Upper lobe of left lung (tissue), 6 donors: ENCODE measurements around the gene CACNG8. TPM values are rescaled to one million over a fixed set of nuclear protein-coding genes. Genes with fewer than 3 reads are reported as not detected.
"Not testable (repeated sequence)": the region's sequence is repeated elsewhere in the genome, so short reads cannot be mapped to it uniquely, and the experiment has no call there.

Experiments used
- ATAC-seq, 2 donors: fragments of 200-7000 bp; cut with Tn5 transposase; one replicate each; pipeline ENCODE4 v1.9.1; 2022; ENCODE audit warnings: mild to moderate bottlenecking in 2 of 2, moderate library complexity in 2 of 2; ENCODE audit not compliant: low FRiP score in 2 of 2
- DNase-seq, 2 donors: peaks; one replicate each; pipeline ENCODE4 v3.0.0-alpha.2; 2019 to 2020
- H3K27ac ChIP-seq, 4 donors: fragments of 200-600 bp; sonication (generic); one replicate each; pipeline ENCODE4 v1.5.1; 2016 to 2019
- H3K27me3 ChIP-seq, 4 donors: fragments of 200-600 bp; sonication (generic); one replicate each; pipeline ENCODE4 v1.5.1; 2017 to 2019
- H3K36me3 ChIP-seq, 4 donors: fragments of 200-600 bp; sonication (generic); one replicate each; pipeline ENCODE4 v1.5.1; 2016 to 2019
- H3K4me1 ChIP-seq, 4 donors: fragments of 200-600 bp; sonication (generic); one replicate each; pipeline ENCODE4 v1.5.1; 2018 to 2019
- H3K4me3 ChIP-seq, 4 donors: fragments of 200-600 bp; sonication (generic); one replicate each; pipeline ENCODE4 v1.5.1; 2017 to 2019; ENCODE audit warnings: mild to moderate bottlenecking in 2 of 4, moderate library complexity in 1 of 4
- H3K9me3 ChIP-seq, 4 donors: fragments of 200-600 bp; sonication (generic); one replicate each; pipeline ENCODE4 v1.5.1; 2018 to 2019
- EP300 ChIP-seq, 4 donors: sonication (generic); formaldehyde crosslinking; IDR thresholded peaks; one replicate each; pipeline ENCODE4 v1.5.1; 2017; ENCODE audit warnings: antibody characterized with exemption in 4 of 4, control low read depth in 2 of 4
- POLR2A ChIP-seq, 4 donors: fragments of 450-650 bp; IDR thresholded peaks; one replicate each; pipeline ENCODE4 v1.5.1; 2016 to 2017; ENCODE audit warnings: antibody characterized with exemption in 4 of 4, mild to moderate bottlenecking in 2 of 4
- POLR2AphosphoS5 ChIP-seq, 2 donors: sonication (generic); formaldehyde crosslinking; IDR thresholded peaks; one replicate each; pipeline ENCODE4 v1.5.1; 2017; ENCODE audit warnings: antibody characterized with exemption in 2 of 2
- WGBS, 2 donors: methylation state at CpG; one replicate each; pipeline ENCODE4 v1.1.5; 2017 to 2018; 5-methylcytosine and 5-hydroxymethylcytosine counted together
- small RNA-seq, 4 donors: library from RNA; depleted of rRNA; stranded (forward); fragments of <200 nt; gene quantifications; one replicate each; pipeline ENCODE3, GENCODE V24; 2016
- total RNA-seq, 6 donors: library from RNA; depleted of rRNA in 4 of 6; stranded (reverse); fragments of >200 nt in 4 of 6; gene quantifications; one replicate each; pipeline versions ENCODE4 v1.1.0 to v1.2.1, GENCODE V29; 2016 to 2021
- TF ChIP-seq, protein P1 (sequence below), 6 experiments: fragments of 450-650 bp in 4 of 6; fragments of 200-600 bp in 2 of 6; sonication (generic) in 2 of 6; IDR thresholded peaks; one replicate each; pipeline ENCODE4 v1.5.1; 2016 to 2019; ENCODE audit warnings: antibody characterized with exemption in 6 of 6
- donor health status: DM: no; HTN: no; CAD: no; lungs with moderate emphysema.
- donor health status: DM: no; HTN: yes; CAD: no; lungs with severe emphysema.

Gene CACNG8
- total RNA-seq, 6 donors from 2014 or later: 0.09 to 0.44 (median 0.26) TPM; not detected in 2

DNA sequence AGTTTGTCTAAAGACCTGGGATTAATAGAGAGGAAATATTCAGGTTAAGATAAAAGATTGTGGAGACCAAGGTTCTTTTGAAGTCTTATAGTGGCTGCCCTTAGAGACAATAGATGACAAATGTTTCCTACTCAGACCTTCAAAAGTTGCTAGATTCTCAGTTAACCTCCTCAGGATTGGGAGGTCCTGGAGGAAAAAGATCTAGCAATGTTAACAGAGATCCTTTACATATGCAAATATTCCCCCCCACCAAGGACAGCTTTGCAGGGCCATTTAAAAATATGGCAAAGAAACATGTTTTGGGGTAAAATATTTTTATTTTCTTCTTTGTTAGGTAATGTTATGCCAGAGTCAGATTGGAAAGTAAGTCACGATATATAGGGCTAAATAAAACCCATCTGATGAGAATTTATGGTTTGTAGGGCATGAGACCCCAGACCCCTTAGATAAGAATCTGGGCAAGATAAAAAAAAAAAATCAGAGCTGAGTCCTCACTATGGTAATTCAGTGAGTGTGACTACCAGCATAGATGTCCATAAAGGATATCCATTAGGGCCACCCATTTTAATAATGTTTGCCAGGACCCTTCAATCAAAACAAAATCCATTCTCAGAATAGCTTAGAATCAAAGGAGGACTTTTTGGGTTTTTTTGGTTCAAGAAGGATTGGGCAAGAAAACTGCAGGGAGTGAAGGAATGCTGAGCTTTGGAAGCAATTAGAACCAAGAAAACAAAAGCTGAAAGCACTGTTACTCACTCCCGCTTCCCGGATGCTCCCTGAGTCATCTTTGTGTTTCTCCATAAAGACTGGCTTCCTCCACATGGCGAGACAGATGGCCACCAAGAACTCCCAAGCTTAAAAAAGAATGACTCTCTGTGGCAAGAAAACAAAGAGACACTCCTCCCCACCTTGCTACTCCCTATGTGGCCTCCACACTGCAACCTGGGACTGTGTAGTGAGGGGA is 72.8 kb downstream of the CACNG8 start:
- H3K27me3 ChIP-seq: no peaks in the 10 kb centered on the region
- no peak overlapping the region for H3K27ac ChIP-seq
- no peak overlapping the region for H3K4me3 ChIP-seq
- DNase-seq: no peak
- TF ChIP-seq, protein P1, sequence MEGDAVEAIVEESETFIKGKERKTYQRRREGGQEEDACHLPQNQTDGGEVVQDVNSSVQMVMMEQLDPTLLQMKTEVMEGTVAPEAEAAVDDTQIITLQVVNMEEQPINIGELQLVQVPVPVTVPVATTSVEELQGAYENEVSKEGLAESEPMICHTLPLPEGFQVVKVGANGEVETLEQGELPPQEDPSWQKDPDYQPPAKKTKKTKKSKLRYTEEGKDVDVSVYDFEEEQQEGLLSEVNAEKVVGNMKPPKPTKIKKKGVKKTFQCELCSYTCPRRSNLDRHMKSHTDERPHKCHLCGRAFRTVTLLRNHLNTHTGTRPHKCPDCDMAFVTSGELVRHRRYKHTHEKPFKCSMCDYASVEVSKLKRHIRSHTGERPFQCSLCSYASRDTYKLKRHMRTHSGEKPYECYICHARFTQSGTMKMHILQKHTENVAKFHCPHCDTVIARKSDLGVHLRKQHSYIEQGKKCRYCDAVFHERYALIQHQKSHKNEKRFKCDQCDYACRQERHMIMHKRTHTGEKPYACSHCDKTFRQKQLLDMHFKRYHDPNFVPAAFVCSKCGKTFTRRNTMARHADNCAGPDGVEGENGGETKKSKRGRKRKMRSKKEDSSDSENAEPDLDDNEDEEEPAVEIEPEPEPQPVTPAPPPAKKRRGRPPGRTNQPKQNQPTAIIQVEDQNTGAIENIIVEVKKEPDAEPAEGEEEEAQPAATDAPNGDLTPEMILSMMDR (IDR thresholded peaks at IDR 0.05): no peak
- TF ChIP-seq POLR2A (IDR thresholded peaks at IDR 0.05): no peak
- no peak for TF ChIP-seq EP300 (IDR thresholded peaks at IDR 0.05)
- no peak for TF ChIP-seq POLR2AphosphoS5 (IDR thresholded peaks at IDR 0.05)
- H3K36me3 ChIP-seq: no peaks in the 10 kb centered on the region
- 49 to 70% methylated on average over 4 of the region's 4 CpGs for WGBS, 2 donors
- peak in 1 of 2 donors; percentile 65 for ATAC-seq
- no peaks in the 10 kb centered on the region for H3K4me1 ChIP-seq
- H3K9me3 ChIP-seq: no peaks in the 10 kb centered on the region

DNA sequence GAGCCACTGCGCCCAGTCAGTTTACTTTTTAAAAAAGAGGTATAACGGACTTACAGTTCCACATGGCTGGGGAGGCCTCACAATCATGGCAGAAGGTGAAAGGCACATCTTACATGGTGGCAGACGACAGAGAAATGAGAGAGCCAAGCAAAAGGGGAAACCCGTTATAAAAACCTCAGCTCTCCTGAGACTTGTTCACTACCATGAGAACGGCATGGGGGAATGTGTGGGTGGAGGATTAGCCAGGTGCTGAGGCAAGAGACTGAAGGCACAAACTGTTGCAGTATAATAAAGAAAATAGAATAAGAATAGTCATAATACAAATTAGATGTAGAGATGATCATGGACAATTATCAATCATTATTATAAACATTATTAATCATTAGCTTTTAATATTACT is 73.8 kb downstream of the CACNG8 start:
- H3K4me3 ChIP-seq, DNase-seq, H3K27me3 ChIP-seq, H3K9me3 ChIP-seq, H3K36me3 ChIP-seq, ATAC-seq, H3K4me1 ChIP-seq, H3K27ac ChIP-seq: not testable (repeated sequence)
- 80 to 82% methylated on average over 5 of the region's 5 CpGs for WGBS, 2 donors

Small RNA genes lying within 50 kb of the gene (small RNA-seq; reads per million reads assigned to genes)
- gene AC012314.20: 0 reads per million in 4 donors

Other genes with a start within 250 kb of the CACNG8 start
- 10 to 100 TPM in 1 of 6 donors, 1 to 10 TPM in 5; 3.1 to 10.3 (median 6.7) TPM for gene NLRP12, start 138.6 kb upstream of the CACNG8 start, total RNA-seq
- 100 to 1,000 TPM in 4 of 6 donors, 10 to 100 TPM in 2; 31.4 to 312 (median 145) TPM for gene MYADM, start 95.1 kb upstream of the CACNG8 start, total RNA-seq
- 1 to 10 TPM in 1 of 6 donors, under 1 TPM in 2, not detected in 3; 0.17 to 1.0 (median 0.39) TPM for gene PRKCG, start 80.7 kb upstream of the CACNG8 start, total RNA-seq
- not detected for gene CACNG7, start 53.7 kb upstream of the CACNG8 start, total RNA-seq
- 10 to 100 TPM in 1 of 6 donors, 1 to 10 TPM in 3, not detected in 2; 1.5 to 11.5 (median 5.6) TPM for gene CACNG6, start 28.7 kb downstream of the CACNG8 start, total RNA-seq
- gene VSTM1, start 101.0 kb downstream of the CACNG8 start, total RNA-seq: 1 to 10 TPM in 3 of 6 donors, not detected in 3; 1.2 to 3.0 (median 1.7) TPM
- gene TARM1, start 118.4 kb downstream of the CACNG8 start, total RNA-seq: not detected
- 100 to 1,000 TPM in 1 of 6 donors, 10 to 100 TPM in 5; 18.5 to 119 (median 49.5) TPM for gene OSCAR, start 137.9 kb downstream of the CACNG8 start, total RNA-seq
- gene NDUFA3, start 139.9 kb downstream of the CACNG8 start, total RNA-seq: 100 to 1,000 TPM in 2 of 6 donors, 10 to 100 TPM in 4; 11.5 to 127 (median 49.5) TPM
- 10 to 100 TPM; 10.5 to 51.3 (median 26.2) TPM for gene TFPT, start 152.7 kb downstream of the CACNG8 start, total RNA-seq
- 10 to 100 TPM; 43.9 to 73.3 (median 47.4) TPM for gene PRPF31, start 152.8 kb downstream of the CACNG8 start, total RNA-seq
- 10 to 100 TPM; 18.8 to 65.0 (median 36.6) TPM for gene CNOT3, start 174.8 kb downstream of the CACNG8 start, total RNA-seq
- gene LENG1, start 196.8 kb downstream of the CACNG8 start, total RNA-seq: 10 to 100 TPM in 3 of 6 donors, 1 to 10 TPM in 3; 8.5 to 16.8 (median 9.4) TPM
- 100 to 1,000 TPM in 1 of 6 donors, 10 to 100 TPM in 5; 35.7 to 116 (median 48.5) TPM for gene TMC4, start 210.2 kb downstream of the CACNG8 start, total RNA-seq
- gene MBOAT7, start 226.6 kb downstream of the CACNG8 start, total RNA-seq: 100 to 1,000 TPM in 1 of 6 donors, 10 to 100 TPM in 5; 43.7 to 121 (median 75.4) TPM
- 10 to 100 TPM; 43.2 to 78.4 (median 49.7) TPM for gene TSEN34, start 228.4 kb downstream of the CACNG8 start, total RNA-seq
- 1,000 to 10,000 TPM in 5 of 6 donors, 100 to 1,000 TPM in 1; 985 to 1,704 (median 1,208) TPM for gene RPS9, start 237.9 kb downstream of the CACNG8 start, total RNA-seq